Suppressor macrophage treated with lipopolysaccharide for 1 hour (primary cell): ENCODE measurements around the gene VENTX.

Source experiments
- DNase-seq, 3 donors: peaks; one replicate each; pipeline ENCODE4 v3.0.0-alpha.2; 2020 to 2022

The VENTX gene

DNA sequence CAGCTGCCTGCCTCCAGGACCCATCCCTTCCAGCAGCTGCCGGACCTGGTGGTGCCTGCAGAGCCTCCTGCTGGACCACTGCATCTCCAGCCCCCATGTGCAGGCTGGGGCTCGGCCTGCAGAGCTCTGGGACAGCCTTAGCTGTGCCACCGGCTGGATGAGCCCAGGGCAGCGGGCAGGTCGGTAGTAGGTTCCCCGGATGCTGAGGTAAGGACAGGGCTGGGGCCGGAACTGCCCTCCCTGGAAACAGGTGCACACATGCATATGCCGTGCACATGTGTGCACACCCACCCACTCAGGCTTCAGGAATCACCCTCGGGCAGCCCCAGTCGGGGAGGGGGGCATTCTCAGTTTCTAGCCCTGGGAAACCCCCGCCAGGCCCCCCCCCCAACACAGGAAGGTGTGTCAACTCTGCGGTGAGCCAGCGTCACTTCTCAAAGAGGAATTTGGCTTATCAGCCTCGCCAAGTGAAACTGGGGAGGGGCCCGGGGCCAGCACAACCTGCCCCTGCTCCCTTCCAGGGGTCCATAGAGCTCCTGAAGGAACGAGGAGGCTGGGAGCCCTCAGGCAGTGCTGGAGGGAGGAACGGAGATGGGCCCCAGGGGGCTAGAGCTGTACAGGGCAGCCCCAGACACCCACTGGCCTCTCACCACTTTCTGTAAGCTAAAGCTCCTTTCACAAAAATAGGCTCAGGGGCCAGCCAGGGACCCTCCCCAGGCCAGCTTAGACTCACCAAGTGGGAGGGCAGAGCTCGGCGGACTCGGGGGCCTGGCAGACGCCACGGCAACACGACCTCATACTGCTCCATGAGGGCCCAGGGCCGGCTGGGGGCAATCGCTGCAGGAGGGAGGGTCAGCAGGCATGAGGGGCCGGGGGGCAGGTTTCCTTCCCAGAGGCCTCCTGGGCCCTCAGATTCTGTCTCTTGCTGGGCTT is 37.4 kb downstream of the VENTX start:
- DNase-seq = peak; percentile 30 to 60 (median 54)

DNA sequence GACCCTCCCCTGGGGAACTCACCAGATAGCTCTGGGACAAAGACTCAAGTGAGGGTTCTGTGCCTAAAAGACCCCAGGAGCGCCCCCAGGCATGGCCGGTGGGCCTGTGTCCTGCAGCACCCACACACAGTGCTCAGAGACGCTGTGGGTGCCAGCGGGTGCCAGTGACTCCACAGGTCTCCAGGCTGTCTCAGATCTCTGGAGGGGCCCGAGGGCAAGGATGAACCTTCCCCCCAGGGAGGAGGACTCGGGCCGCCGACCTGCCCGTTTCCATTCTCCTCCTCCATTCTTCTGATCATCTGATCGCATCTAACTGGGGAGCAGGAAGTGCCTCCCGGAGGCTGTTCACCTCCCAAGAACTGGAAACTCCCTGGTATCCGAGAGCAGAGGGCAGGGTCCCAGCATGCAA is 38.0 kb downstream of the VENTX start:
- DNase-seq = peak; percentile 49 to 62 (median 50)

DNA sequence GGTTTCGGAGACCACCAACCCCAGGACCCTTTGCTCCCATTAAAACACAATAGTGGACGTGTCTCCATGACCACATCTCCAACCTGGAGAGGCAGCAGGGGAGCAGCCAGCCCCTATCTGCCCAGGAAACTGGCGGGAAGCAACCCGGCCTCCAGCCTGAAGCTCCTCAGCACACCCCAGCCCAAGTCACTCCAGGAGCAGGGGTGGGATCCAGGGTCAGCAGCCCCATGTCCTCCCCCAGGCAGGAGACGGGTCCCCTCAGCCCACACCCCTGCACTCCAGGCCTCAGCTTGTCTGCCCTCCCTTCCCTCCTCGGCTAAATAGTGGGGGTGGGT is 38.4 kb downstream of the VENTX start:
- no peak for DNase-seq

DNA sequence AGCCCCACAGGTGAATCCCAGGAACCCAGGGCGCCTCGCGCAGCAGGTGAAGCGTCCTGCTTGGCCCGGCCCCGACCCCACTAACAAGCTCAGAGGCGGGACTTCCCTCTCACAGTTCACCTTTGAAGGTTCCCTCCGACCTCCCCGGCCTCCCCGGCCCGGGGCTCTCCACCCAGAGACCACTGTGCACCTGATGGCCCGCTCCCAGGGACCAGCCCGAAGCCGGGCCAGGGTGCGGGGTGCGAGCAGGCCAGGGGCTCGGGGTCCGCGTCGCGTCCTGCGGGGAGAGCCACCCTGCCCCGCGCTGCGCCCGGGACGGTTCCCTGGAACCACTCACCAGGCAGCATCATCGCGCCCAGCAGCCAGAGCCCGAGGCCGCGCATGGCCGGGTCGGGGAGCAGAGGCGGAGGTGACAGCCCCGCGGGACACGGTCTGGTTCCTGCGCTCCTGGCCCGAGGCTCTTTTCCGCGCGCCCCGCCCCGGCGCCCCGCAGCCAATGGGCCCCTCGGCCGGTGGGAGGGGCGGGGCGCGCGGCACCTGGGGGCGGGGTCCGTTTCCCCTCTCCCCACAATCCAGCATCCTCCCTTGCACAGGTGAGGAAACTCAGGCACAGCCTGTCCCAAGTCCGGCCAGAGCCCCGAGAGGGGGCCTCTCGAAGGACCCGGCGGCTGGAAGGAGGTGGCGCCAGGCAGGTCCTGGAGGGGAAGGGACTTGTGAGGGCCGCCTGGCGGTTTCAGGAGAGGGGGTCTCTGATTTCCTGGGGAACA is 39.0 kb downstream of the VENTX start, which contains the start of gene ADAM8:
Gene ADAM8, minus strand, starts transcription at position 434 of the 767 bp plus-strand sequence. Its CDS starts 51 bp downstream, at position 383.
- DNase-seq = peak; percentile 43 to 69 (median 48)

DNA sequence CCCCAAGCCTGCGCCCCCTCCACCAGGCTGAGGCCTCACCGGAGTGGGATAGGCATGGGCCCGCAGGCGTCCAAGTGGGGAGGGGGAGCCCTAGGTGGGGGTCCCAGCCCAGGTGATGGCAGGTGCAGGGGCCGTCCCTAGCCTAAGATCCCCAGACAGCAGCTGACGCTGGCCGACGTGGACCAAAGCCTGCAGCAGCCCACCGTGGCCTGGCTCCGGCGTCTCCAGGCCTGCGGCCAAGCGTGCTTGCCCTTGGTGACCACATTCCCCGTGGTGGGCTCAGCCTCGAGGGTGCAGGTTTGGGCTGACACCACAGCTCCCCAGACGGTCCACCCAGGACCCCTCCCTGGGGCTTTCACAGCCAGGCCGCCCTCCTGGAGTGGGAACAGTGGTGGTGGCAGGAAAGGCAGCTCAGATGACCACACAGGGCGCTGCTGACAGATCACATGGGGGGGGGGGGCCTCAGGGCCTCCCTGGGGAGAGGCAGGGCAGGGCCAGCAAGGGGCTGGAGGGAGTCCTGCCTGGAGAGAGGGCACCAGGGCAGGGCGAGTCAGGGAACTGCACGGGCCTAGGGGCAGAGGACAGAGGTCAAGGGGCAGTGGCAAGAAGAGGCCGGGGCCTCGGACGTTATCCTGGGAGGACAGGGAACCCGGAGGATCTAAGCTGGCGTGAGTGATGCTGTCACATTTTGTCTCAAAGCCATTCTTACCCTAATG is 39.8 kb downstream of the VENTX start:
- DNase-seq = no peak

DNA sequence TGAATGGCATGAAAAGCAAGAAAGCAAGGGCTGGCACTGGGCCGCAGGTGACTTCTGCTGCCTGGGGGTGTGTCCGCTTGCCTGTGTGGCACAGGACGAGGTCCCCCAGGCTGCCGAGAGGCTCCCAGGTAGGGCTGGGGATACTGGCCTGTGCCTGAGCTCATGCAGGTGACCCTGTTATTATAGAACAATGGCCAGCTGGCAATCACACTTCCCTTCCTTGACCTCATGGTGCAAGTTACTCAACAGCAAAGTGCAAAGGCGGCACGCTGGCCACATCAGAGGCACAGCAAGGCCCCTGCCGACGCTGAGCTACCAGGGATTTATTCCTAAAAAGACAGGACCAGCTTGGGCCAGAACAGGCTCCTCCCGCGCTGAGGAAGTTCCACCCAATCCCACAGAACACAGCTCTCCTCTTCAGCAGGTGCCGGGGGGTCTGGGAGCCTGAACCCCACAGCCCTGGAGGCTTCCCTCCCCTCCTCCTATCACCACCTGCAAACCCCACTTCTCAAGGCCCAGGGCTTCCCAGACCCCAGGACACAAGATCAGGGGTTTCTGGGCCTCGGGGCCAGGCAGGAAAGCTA is 40.4 kb downstream of the VENTX start:
- DNase-seq = peak; percentile 42 to 62 (median 47)

DNA sequence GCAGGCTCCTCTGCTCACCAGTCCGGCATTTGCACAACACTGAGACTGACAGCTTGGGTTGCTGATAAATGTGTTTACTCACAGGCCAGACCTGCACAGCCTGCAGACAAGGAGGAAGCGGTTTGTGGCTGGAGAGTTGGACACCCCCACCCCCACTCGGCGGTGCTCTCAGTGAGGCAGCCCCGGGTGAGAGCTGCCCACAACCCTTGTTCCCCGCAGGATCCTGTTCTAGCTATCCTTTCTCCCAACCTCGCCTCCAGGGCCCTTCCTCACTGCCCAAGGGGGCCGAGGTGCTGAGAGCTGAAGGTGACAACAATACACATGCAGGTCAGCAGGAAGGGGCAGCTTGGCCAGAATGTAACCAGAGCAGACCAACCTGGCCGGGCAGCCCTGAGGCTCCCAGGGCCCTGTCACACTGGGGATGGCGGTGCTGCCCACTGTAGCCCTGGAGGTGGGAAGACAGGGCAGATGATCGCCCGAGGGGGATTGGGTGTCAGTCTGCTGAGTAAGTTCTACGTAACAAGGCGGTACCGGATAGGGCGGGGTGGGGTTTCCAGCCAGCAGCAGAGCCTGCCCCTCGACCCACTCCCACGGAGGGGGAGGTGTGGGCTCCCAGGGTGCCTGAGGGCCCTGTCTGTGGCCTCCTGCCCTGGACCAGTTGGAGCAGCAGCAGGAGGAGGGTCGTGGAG is 41.1 kb downstream of the VENTX start:
- peak; percentile 79 to 88 (median 82) for DNase-seq

DNA sequence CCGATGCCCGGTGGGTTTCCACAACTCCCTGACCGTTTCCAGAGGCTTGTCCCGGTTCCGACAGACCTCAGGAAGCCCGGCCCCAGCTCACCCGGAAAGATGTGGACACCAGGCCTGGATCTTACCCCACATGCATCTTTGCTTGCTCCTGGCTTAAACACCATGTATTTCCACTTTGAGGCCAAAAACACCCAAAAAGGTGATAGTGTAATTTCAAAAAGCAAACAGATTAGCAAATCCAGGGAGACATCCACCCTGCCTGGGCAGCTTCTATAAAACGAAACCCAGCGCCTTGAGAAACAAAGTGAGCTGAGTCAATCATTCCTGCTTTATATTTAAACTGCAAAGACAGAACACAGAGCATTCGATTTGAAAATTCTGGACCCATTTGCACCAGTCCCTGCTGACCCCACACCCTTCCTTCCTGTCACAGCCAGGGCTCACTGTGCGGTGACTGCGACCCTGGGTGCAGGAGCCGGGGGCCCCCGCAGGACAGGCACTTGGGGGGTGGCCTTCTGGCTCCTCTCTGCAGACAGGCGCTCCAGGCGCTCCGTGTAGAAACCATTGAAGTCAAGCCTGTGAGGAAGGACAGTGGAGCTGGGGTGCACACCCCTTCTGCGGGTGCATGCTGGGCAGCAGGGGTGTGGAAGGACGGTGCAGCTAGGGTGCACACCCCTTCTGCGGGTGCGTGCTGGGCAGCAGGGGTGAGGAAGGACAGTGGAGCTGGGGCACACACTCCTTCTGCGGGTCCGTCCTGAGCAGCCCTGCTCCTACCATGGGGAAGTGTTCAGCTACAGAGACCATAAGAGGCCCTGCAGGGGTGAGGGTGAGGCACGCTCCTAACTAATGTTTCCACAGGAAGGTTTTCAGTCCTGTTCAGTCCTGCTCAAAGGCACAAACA is 41.9 kb downstream of the VENTX start:
- DNase-seq = peak; percentile 39 to 44 (median 40)

DNA sequence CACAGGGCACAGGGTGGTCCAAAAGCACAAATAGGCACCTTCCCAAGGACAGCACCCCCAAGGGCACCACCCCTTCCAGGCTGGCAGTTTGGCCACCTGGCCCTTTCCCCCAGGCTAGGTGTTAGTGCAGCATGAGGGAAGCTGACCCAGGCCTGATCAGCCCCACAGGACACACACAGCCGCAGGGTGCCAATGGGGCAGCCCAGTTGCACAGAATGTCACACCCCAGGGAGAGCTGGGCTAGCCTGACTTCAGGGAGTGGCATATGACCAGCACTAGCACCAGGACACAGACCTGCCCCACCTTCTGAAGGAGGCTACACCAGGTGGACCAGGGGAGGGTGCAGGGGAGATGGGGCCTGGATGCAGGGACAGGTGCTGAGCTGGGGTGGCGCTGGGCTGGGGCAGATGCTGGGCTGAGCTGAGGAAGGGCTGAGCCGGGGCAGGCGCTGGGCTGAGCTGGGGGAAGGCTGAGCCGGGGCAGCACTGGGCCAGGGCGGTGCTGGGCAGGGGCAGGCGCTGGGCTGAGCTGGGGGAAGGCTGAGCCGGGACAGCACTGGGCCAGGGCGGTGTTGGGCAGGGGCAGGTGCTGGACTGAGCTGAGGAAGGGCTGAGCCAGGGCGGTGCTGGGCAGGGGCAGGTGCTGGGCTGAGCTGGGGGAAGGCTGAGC is 42.9 kb downstream of the VENTX start:
- no peak for DNase-seq

DNA sequence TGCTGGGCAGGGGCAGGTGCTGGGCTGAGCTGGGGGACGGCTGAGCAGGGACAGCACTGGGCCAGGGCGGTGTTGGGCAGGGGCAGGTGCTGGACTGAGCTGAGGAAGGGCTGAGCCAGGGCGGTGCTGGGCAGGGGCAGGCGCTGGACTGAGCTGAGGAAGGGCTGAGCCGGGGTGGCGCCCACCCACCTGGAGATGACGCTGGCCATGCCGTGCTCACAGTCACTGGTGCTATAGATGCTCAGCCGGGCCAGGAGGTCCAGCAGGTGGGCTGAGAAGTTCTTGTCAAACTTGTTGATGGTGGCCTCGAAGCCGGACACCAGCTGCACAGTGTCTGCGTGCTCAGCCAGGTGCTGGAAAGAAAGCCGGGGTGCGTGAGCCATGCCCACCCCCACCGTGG is 43.4 kb downstream of the VENTX start:
- no peak for DNase-seq

DNA sequence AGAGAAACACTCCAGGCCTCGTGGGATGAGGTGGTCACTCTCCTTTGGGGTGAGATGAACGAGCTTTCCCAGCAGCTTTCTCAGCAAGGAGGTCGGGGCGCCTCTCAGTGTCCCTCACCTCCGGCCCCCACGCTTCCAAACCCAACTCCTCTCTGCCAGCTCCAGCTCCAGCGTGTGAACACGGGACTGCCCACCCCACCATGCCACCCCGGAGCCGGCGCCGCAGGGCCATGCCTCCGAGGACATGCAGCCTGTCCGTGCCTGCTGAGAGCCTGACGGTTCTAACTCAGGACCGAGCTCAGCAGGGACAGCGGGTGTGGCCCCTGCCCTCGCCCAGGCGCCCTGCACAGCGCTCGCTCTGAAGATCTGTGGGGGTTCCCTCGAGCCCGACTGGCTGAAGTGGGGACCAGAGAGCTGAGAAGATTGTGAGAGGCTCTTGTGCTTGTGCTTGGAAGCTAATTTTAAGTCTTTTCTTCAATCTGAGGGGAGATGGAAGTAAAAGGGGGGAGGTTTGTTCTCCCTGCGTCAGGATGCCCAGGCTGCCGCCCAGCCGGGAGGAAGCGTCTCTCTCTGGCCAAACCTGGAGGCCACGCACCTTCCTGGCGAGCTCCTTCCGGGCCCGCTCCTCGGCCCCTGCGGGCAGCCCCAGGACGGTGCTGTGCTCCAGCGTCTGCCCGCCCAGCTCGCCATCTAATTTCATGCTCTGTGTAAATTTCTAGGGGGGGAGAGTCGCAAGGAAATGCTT is 44.1 kb downstream of the VENTX start:
- DNase-seq = no peak

DNA sequence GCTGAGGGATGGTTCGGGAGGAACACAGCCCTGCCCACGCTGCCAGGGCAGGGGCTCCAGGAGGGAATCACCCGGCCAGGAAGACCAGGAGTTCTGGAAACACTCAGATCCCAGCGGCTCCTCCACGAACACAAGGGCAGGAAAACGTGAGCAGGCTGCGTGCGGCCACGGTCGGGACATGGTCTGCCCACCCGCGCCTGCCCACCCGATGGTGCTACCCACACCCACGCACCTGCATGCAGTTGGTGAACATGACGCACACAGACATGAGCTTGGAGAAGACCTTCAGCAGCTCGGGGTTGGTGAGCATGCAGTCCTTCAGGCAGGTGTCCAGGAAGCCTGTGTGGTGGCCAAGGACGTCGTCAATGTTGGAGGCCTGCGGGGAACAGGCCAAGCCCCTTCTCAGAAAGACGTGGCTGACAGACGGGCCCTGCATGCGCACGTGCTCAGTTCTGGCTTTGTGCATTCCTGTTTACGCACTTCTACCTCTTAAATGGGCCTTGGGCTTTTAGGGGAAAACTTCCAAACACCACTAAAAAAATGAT is 45.3 kb downstream of the VENTX start:
- no peak for DNase-seq

DNA sequence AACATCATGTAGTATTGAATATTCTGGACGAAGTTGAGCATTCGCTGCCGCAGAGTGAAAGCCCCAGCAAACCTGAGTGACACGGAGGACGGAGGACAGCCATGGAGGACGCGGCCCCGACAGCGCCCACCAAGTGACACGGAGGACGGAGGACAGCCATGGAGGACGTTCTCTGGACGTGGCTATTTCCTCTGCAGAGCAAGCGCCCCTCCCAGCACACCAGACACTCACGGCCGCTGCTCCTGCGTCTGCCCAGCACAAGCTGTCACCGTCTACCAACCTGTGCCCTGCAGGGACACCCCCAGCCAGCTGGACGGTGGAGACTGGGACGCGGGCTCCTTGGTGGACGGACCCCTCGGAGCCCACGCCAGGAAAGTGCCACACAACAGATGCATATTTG is 46.3 kb downstream of the VENTX start:
- DNase-seq = no peak

DNA sequence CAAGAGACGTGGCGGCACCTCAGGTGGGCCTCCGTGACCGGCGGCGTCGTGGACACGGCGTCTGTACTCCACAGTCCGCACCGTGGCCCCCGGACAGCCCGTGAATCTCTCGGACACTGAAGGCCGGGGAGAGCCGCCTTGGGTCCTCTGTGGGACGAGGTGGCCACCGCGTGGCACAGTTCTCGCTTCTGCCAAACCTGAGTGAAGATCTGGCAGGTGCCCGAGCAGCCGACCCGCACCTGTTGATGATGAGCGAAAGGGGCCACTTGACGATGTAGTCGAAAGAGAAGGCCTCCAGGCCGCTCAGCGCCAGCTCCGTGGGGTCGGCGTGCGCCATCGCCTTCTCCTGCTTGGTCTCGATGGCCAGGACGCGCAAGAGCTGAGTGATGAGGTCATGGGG is 47.6 kb downstream of the VENTX start:
- DNase-seq = no peak

DNA sequence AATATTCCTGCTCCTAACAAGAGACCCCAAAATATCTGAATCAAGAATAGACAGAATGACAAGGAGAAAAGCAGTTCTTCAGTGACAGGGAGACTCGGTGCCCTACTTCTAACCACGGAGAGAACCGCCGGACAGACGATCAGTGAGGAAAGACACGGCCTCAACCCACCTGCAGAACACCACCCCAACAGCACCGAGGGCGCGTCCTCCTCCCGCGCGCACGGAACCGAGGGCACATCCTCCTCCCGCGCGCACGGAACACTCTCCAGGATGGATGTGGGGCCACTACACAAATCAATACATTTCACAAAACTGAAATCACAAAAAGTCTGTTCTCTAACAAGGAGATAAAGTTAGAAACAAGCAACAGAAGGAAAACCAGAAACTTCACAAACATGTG is 48.7 kb downstream of the VENTX start:
- no peak for DNase-seq

DNA sequence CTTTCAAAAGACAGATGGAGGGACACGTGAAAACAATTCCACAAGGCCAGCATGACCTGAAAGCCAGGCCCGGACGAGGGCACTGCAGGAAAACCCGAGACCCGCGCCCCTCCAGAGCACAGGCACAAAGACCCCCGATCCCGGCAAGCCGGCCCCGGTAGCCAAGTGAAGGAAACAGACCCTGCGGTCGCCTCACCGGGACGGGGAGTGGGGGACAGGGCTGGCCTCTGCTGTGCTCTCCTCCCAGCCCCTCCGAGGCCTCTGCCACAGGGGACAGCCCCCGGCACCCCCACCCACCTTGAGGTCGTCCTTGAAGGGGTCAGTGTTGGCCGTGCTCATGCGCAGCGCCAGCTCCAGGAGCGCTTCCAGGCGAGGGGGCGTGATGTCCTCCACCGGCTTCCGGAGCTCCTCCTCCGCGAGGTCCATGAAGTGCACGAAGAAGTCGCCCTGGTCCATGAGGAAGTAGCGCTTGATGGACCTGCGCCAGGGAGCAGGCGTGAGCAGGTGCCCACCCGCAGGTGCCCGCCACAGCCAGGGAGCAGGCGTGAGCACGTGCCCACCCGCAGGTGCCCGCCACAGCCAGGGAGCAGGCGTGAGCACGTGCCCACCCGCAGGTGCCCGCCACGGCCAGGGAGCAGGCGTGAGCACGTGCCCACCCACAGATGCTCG is 50.3 kb downstream of the VENTX start:
- no peak for DNase-seq

DNA sequence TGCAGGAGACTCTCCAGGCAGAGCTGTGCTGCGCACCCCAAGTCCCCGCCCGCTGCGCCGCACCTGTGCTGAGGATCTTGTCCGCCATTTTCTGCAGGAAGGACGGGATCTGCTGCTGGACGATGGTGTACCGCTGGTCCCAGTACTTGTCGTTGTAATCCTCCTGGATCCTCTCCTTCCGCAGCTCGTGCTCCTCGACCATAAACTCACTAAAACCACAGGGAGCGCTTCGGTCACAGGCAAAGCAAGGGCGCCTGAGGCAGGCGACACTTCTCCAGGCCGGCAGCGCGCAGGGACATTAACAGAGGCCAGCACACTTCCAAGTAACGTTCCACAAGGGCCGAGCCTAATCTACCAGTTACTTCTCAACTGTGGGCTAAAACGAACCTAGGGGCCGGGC is 52.1 kb downstream of the VENTX start:
- no peak for DNase-seq
